HUES48 (cell line): ENCODE measurements around the gene PPY.
"Not testable (repeated sequence)": the region's sequence is repeated elsewhere in the genome, so short reads cannot be mapped to it uniquely, and the experiment has no call there.

Experiments
- H3K27ac ChIP-seq: one replicate; pipeline ENCODE4 v1.7.0; 2013; ENCODE audit warnings: low read depth, low read length, inconsistent platforms
- H3K27me3 ChIP-seq: 2 replicates; pipeline ENCODE4 v1.6.1; 2013; ENCODE audit warnings: mild to moderate bottlenecking, low read length; ENCODE audit not compliant: control insufficient read depth, insufficient read depth
- H3K36me3 ChIP-seq: 2 replicates; pipeline ENCODE4 v1.6.1; 2013; ENCODE audit warnings: low read length; ENCODE audit not compliant: control insufficient read depth, insufficient read depth
- H3K4me1 ChIP-seq: 2 replicates; pipeline ENCODE4 v1.6.1; 2013; ENCODE audit warnings: mild to moderate bottlenecking, low read length; ENCODE audit not compliant: control insufficient read depth, insufficient read depth
- H3K4me3 ChIP-seq: 2 replicates; pipeline ENCODE4 v1.5.1; 2013; ENCODE audit warnings: mild to moderate bottlenecking, low read depth, low read length
- H3K9ac ChIP-seq: 2 replicates; pipeline ENCODE4 v1.6.1; 2013; ENCODE audit warnings: mild to moderate bottlenecking, low read depth, low read length, moderate library complexity
- H3K9me3 ChIP-seq: 2 replicates; pipeline ENCODE4 v1.6.1; 2013; ENCODE audit warnings: low read length; ENCODE audit not compliant: control insufficient read depth, insufficient read depth

The PPY gene

DNA sequence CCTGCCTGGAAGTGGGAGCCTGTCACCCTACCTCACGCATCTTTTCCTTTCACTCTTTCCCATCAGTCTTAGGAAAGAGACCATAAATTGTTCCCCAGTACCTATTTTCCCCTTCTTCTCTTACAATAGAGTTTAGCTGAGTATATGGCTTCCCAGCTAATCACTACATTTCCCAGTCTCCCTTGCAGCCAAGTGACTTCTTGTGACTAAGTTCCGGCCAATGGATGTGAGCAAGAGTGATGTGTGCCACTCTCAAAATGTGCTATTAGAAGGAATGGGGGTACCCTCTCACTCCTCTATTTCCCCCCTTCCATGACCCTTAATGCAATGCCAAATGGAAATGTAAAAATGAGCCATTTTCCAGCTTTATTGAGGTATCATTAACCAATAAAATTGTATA, 19.7 kb upstream of the PPY start:
- Histone ChIP-seq H3K4me1 (no peaks in the 10 kb centered on the region), H3K27me3 (no peaks in the 10 kb centered on the region), H3K36me3 (no peaks in the 10 kb centered on the region), H3K4me3 (no peak overlapping the region), H3K9ac (no peak overlapping the region), H3K27ac (no peak overlapping the region), H3K9me3 (no peaks in the 10 kb centered on the region)

DNA sequence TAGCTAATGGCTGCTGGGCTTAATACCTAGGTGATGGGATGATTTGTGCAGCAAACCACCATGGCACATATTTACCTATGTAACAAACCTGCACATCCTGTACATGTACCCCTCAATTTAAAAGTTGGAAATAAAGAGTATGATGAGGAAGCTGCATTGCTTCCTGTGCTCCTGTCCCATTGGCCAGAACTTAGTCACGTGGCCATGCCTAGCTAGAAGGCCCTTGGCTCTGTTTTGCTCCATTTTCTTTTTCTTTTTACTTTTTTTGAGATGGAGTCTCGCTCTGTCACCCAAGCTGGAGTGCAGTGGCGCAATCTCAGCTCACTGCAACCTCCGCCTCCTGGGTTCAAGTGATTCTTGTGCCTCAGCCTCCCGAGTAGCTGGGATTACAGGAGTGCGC, 19.0 kb upstream of the PPY start:
- not testable (repeated sequence) for H3K4me1 ChIP-seq, H3K9me3 ChIP-seq, H3K36me3 ChIP-seq, H3K27me3 ChIP-seq, H3K27ac ChIP-seq, H3K4me3 ChIP-seq, H3K9ac ChIP-seq

DNA sequence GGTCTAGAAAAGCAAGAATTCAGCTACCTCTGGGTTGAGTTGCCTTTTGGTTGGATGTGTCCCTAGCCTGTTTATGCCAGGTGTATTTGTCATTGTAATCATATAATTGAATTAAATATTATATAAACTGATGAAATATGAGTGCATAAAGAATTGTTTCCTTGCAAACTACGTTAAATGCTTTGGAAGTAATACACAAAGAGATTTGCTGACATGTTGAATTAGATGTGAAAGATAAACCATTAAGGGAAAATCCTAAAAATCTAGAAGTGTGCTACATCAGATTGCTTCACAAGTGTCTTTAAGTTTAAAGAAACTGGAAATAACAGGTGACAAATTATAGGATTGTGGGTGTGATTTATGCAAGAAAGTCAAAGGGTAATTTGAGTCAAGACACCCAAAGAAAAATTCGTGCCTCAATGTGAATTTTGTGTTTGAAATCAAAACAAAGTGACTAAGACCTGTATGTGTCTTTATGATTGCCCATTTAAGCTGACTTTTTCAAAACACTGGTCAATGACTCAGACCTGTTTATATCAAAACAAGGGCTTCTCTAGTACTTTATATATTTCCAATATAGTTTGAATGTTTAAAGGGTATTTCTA, 16.6 kb upstream of the PPY start:
- H3K27me3 ChIP-seq = peaks cover 17% of the 10 kb centered on the region
- H3K4me3 ChIP-seq = no peak overlapping the region
- H3K9ac ChIP-seq = no peak overlapping the region
- no peak overlapping the region for H3K27ac ChIP-seq
- H3K4me1 ChIP-seq = no peaks in the 10 kb centered on the region
- no peaks in the 10 kb centered on the region for H3K9me3 ChIP-seq
- H3K36me3 ChIP-seq = no peaks in the 10 kb centered on the region

DNA sequence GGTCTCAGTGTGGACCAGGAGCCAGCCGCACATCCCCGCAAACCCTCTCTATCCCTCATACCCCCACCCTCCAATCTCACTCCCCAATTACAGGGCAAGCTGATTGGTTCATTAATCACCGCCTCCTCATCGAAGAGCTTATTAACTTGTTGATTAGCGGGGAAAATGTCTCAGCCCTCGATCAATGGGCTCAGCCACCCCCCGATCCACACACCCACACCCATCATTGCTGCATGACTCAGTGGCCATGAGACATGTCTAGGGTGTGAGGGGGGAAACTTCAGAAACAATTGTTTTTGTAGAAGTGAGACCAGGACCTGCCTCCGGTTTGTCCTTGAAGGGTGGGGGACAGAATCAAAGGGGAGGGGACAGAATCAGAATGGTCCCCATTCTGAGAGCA, 13.9 kb upstream of the PPY start:
- no peak overlapping the region for H3K9ac ChIP-seq
- H3K27ac ChIP-seq = no peak overlapping the region
- H3K36me3 ChIP-seq = no peaks in the 10 kb centered on the region
- peaks cover 7% of the 10 kb centered on the region; the same call in 1 of the 2 replicates for H3K4me1 ChIP-seq
- H3K9me3 ChIP-seq = no peaks in the 10 kb centered on the region
- H3K27me3 ChIP-seq = peaks cover 37% of the 10 kb centered on the region
- no peak overlapping the region for H3K4me3 ChIP-seq

DNA sequence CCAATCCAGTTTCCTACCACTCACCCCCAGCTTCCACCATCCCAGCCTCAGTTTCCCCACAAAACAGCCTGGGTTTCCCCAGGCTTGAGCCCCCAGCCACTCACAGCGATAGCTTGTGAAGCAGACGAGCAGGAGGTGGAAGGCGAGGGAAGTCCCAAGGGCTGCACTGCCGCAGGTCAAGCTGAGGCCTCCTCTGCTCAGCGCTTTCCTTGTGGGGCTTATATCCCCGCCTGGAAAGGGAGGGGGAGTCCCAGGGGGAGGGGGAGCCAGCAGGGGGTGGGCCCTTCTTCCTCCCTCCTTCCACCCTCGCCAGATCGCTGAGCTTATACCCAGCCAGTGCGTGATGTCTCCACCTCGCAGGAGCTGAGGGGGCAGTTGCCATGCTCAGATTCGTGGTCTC, 11.5 kb upstream of the PPY start, which contains the start of gene PYY:
PYY (minus strand) TSS at position 195 of the 400 bp plus-strand sequence. CDS start 457 bp downstream, outside the sequence.
- peak within 1 kb of the TSS; percentile 26 for H3K27ac ChIP-seq
- H3K4me1 ChIP-seq = peaks cover 7% of the 10 kb centered on the region; the same call in 1 of the 2 replicates
- H3K9ac ChIP-seq = peak within 1 kb of the TSS; percentile 83
- peak within 1 kb of the TSS; percentile 91 for H3K4me3 ChIP-seq
- no peaks in the 10 kb centered on the region for H3K9me3 ChIP-seq
- peaks cover 50% of the 10 kb centered on the region for H3K27me3 ChIP-seq
- no peaks in the 10 kb centered on the region for H3K36me3 ChIP-seq

DNA sequence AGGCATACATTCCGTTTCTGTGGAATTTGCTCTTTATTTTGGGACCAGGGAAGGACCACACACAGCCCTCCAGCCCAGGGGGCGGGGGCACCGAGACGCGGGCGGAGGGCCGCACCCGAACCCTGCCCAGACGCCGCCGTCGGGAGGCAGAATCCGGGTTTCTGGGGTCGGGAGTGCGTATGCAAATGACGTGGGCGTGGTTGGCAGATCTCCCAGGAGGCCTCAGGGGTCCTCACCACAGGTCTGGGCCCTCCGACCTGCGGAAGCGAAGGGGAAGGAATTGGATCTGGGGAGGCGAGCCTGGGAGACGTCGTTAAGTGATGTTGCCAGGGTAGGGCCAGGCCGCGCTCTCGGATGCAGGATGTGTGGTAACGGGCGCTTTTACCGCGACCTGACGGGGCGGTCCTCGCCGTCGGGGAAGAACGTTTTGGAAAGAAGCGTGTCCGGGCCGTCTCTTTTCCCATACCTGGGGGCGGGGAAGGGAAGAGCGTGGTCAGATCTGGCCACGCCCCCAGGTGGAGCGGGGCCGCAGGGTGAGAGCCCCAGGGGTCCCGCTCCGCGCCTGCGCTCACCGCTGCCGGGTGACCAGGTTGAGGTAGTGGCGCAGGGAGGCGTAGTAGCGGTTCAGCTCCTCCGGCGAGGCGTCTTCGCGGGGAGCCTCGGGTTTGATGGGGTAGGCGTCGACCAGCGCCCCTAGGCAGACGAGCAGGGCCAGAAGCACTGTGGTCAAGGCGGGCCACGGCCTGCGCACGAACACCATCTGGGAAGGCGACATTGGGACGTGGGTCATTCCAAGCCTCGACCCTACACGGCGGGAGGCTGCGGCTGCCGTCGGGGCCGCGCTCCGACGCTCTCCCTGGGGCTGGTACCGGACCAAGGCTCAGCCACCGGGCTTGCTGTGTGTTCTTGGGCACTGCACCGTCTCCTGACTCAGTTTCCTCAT, 10.7 kb upstream of the PPY start:
- Histone ChIP-seq H3K4me1 (peaks cover 7% of the 10 kb centered on the region; the same call in 1 of the 2 replicates), H3K27me3 (peaks cover 50% of the 10 kb centered on the region), H3K36me3 (no peaks in the 10 kb centered on the region), H3K27ac (peak overlapping the region; percentile 26), H3K9me3 (no peaks in the 10 kb centered on the region), H3K4me3 (peak overlapping the region; percentile 91), H3K9ac (peak overlapping the region; percentile 83)

DNA sequence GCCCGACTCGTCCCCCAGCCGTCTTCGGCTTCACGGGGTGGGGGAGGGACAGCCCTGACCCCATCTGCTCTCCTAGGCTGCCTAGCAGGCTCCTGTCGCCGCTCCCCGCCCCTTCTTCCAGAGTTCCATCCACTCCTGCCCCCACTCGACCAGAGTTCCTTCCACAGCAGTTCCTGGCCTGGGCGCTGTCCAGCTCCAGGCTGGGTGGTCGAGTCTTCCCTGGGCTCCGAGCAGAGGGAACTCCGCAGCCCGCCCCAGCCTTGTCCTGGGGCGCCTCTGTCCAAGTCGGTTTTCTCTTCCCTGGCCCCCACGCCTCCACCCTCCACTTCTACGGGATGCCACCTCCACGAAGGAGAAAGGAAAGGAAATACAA, 10.1 kb upstream of the PPY start:
- Histone ChIP-seq H3K4me3 (peak overlapping the region; percentile 91), H3K4me1 (peaks cover 7% of the 10 kb centered on the region; the same call in 1 of the 2 replicates), H3K27ac (no peak overlapping the region), H3K27me3 (peaks cover 50% of the 10 kb centered on the region), H3K36me3 (no peaks in the 10 kb centered on the region), H3K9me3 (no peaks in the 10 kb centered on the region), H3K9ac (no peak overlapping the region)

DNA sequence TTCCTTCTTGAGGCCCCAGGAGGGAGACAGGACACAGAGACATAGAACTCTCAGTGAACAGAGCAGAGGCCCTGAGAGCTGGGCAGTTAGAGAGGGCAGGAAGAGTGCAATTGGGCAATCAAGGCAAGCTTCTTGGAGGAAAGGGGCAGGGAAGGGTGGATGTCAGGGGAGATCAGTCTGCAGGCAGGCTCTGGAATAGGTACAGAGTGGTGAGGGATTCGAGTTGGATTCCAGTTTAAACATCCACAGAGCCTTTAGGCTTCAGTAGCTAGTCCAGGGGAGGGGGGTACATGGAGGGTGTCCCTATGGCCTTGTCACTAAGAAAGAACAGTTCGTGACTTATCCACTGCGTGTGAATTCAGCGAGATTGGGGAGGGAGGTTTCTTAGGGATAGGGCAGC, 9.5 kb upstream of the PPY start:
- no peaks in the 10 kb centered on the region for H3K9me3 ChIP-seq
- no peak overlapping the region for H3K27ac ChIP-seq
- H3K36me3 ChIP-seq = no peaks in the 10 kb centered on the region
- H3K4me3 ChIP-seq = peak overlapping the region; percentile 91
- peaks cover 50% of the 10 kb centered on the region for H3K27me3 ChIP-seq
- H3K9ac ChIP-seq = no peak overlapping the region
- peaks cover 7% of the 10 kb centered on the region; the same call in 1 of the 2 replicates for H3K4me1 ChIP-seq

DNA sequence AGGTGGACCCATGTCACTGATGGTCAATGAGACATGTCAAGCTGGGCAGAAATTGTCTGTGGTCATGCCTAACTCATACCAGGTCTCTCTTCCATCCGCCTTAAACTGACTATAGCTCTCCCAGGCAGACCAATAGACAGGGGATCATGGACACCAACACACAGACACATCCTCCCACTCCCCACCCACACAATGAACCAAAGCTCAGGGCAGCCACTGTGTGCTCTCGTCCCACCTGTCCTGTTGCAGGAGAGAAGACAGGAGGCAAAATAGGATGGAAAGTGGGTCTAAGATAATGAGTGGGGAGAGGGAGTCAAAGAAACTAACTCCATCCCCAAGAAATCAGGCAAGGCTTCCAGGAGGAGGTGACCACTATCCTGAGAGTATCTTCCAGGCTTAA, 8.3 kb upstream of the PPY start:
- no peaks in the 10 kb centered on the region for H3K9me3 ChIP-seq
- H3K27ac ChIP-seq = no peak overlapping the region
- no peak overlapping the region for H3K9ac ChIP-seq
- H3K27me3 ChIP-seq = peaks cover 49% of the 10 kb centered on the region
- no peaks in the 10 kb centered on the region for H3K36me3 ChIP-seq
- no peak overlapping the region for H3K4me3 ChIP-seq
- H3K4me1 ChIP-seq = peaks cover 7% of the 10 kb centered on the region; the same call in 1 of the 2 replicates

DNA sequence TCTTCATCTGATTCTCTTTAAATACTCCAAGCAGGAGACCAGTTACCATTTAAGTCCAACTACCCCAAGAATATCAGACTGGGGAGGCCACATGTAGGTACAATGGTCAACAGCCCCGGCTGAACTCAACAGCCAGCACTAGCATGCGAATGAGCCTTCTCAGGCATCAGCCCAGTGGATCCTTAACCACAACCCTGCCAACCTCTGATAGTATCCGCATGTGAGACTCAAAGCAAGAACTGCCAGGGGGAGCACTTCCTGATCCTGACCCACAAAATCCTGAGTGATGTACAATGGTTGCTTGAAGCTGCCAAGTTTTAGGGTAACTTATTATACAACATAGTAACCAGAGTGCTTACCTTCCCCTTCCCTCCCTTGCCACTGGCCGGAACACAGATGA, 7.5 kb upstream of the PPY start:
- Histone ChIP-seq H3K4me3 (no peak overlapping the region), H3K9ac (no peak overlapping the region), H3K36me3 (no peaks in the 10 kb centered on the region), H3K27me3 (peaks cover 42% of the 10 kb centered on the region), H3K27ac (no peak overlapping the region), H3K4me1 (peaks cover 7% of the 10 kb centered on the region; the same call in 1 of the 2 replicates), H3K9me3 (no peaks in the 10 kb centered on the region)

DNA sequence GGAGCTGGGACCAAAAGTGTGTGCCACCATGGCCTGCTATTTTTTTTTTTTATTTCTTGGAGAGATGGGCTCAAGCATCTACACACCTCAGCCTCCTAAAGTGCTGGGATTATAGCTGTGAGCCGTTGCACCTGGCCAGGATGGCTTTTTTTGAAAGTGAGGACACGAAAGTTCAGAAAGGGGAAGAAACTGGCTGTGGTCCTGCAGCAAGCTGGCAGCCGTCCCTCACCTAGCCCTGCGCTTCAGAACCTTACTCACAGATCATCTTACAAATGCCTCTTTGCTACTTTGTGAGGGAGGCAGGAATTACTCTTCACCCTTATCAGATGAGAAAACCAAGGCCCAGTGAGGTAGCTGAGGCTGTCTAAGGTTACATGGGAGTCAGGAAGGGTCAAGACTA, 4.5 kb upstream of the PPY start:
- no peak overlapping the region for H3K9ac ChIP-seq
- no peak overlapping the region for H3K4me3 ChIP-seq
- no peaks in the 10 kb centered on the region for H3K36me3 ChIP-seq
- H3K27me3 ChIP-seq = peaks cover 18% of the 10 kb centered on the region
- H3K4me1 ChIP-seq = peaks cover 3% of the 10 kb centered on the region; the same call in 1 of the 2 replicates
- H3K9me3 ChIP-seq = no peaks in the 10 kb centered on the region
- H3K27ac ChIP-seq = no peak overlapping the region
